ENCODE data around the gene SPOCK1.

DNA sequence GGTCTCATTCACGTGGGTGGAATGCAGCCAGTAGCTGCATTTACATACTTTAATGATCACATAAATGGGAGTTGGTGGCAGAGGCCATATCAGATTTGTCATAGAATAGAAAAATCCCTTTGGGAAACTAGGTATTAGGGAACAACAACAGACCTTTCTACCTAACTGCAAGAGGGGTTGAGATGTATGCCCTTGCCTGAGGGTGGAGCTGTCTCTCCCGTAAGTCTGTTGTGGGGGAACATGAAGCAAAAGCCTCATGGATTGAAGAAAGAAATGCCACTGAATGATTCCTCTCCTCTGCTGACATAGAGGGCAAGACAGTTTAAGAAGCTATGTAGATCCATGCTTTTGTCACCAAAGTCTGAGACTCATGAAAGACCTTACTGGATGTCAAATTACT lies 461.3 kb downstream of the SPOCK1 start:
- TF ChIP-seq MYC (IDR thresholded peaks at IDR 0.05; ENCODE audit: low read depth, low read length) (no peak), POLR2A (IDR thresholded peaks at IDR 0.05; ENCODE audit: extremely low read depth, insufficient read length) (no peak), CTCF (IDR thresholded peaks at IDR 0.05; ENCODE audit: low read depth, low read length) (no peak)
